K562 (cell line): Measurements from ENCODE around the gene SLC35F5. TPM values are rescaled to one million over a fixed set of nuclear protein-coding genes. Genes with fewer than 3 reads are reported as not detected.

Experiments used
- ATAC-seq: fragments of 200-7000 bp; cut with Tn5 transposase; 3 replicates; pipeline ENCODE4 v1.9.1; 2020; ENCODE audit warnings: moderate library complexity
- BruUV-seq: library from RNA; stranded (reverse); fragments of 400-500 nt; replicated peaks from 2 replicates; lab custom pipeline; 2021; lab: Mats Ljungman, UMichigan
- CTCF ChIA-PET: fragments of 300-600 bp; formaldehyde crosslinking; extraction: SDS; loops from one replicate; lab custom pipeline; 2021; ENCODE audit warnings: low intra/inter-chr PET ratio; lab: Yijun Ruan, JAX
- POLR2A ChIA-PET: fragments of 300-600, 350-650 bp; sonication (Branson Sonifier 250); formaldehyde crosslinking; extraction: SDS; loops from one replicate; lab custom pipeline; 2021; ENCODE audit warnings: antibody characterized with exemption, inconsistent platforms; lab: Yijun Ruan, JAX
- DNase-seq, 4 experiments: peaks; one replicate each; pipeline versions ENCODE4 v3.0.0 to v3.0.0-alpha.2; 2011 to 2018; ENCODE audit warnings: low spot score in 3 of 4, mixed read lengths in 3 of 4; ENCODE audit errors: extremely low read depth in 1 of 4
- FAIRE-seq: peaks from 2 replicates; lab custom pipeline; 2011; peaks lifted over from hg19 to GRCh38; lab: Jason Lieb, UNC
- H2AFZ ChIP-seq: 2 replicates; pipeline ENCODE4 v1.6.0; 2011; ENCODE audit warnings: low read depth, low read length, control low read depth, inconsistent platforms
- H3K27ac ChIP-seq: fragments of 200-600 bp; 3 replicates; pipeline ENCODE4 v1.8.0; 2011; ENCODE audit warnings: low read depth, mild to moderate bottlenecking, control low read depth, inconsistent platforms, low read length, moderate library complexity, mixed read lengths; ENCODE audit errors: extremely low read depth
- H3K27me3 ChIP-seq, 2 experiments: fragments of 300-600 bp in 1 of 2; 2 replicates in 1 of 2; 3 replicates in 1 of 2; pipeline versions ENCODE4 v1.6.0 to v1.8.0; 2011; ENCODE audit warnings: inconsistent platforms in 2 of 2, low read length in 2 of 2, mild to moderate bottlenecking in 1 of 2, mixed read lengths in 1 of 2, moderate library complexity in 1 of 2; ENCODE audit not compliant: control insufficient read depth in 2 of 2, insufficient read depth in 2 of 2
- H3K36me3 ChIP-seq: fragments of 300-600 bp; 3 replicates; pipeline ENCODE4 v1.8.0; 2011; ENCODE audit warnings: mild to moderate bottlenecking, low read length, inconsistent platforms; ENCODE audit not compliant: control insufficient read depth, insufficient read depth
- H3K4me1 ChIP-seq, 2 experiments: fragments of 200-600 bp in 1 of 2; replicated peaks in 1 of 2; 2 replicates in 1 of 2; 3 replicates in 1 of 2; pipeline versions ENCODE4 v1.5.1 to v1.8.0; 2011; ENCODE audit warnings: inconsistent platforms in 2 of 2, low read length in 2 of 2, mild to moderate bottlenecking in 1 of 2, mixed read lengths in 1 of 2, moderate library complexity in 1 of 2; ENCODE audit not compliant: control insufficient read depth in 2 of 2, insufficient read depth in 2 of 2
- H3K4me2 ChIP-seq: 2 replicates; pipeline ENCODE4 v1.6.1; 2011; ENCODE audit warnings: low read length, control low read depth, inconsistent platforms, mixed read lengths; ENCODE audit not compliant: insufficient read depth
- H3K4me3 ChIP-seq: fragments of 200-600 bp; sonication (generic), shearing (Covaris generic); 2 replicates; pipeline ENCODE4 v1.5.1; 2016; ENCODE audit warnings: control low read depth, inconsistent platforms
- H3K79me2 ChIP-seq: fragments of 200-600 bp; 3 replicates; pipeline ENCODE4 v1.8.0; 2011; ENCODE audit warnings: low read length, inconsistent platforms; ENCODE audit not compliant: control insufficient read depth, insufficient read depth
- H3K9ac ChIP-seq, 2 experiments: 2 replicates each; pipeline versions ENCODE4 v1.6.0 to v1.6.1; 2011; ENCODE audit warnings: low read depth in 2 of 2, low read length in 2 of 2, control low read depth in 1 of 2, inconsistent platforms in 1 of 2, mild to moderate bottlenecking in 1 of 2, mixed read lengths in 1 of 2; ENCODE audit not compliant: insufficient read depth in 1 of 2
- H3K9me1 ChIP-seq: one replicate; pipeline ENCODE4 v1.6.0; 2011; ENCODE audit warnings: inconsistent platforms, mild to moderate bottlenecking, low read length, moderate library complexity; ENCODE audit not compliant: control insufficient read depth, insufficient read depth
- H3K9me3 ChIP-seq: replicated peaks from 2 replicates; pipeline ENCODE4 v1.5.1; 2011; ENCODE audit warnings: low read depth, low read length, inconsistent platforms; ENCODE audit not compliant: control insufficient read depth, insufficient read depth
- H4K20me1 ChIP-seq: replicated peaks from 2 replicates; pipeline ENCODE4 v1.6.1; 2011; ENCODE audit warnings: low read length, inconsistent platforms, mixed read lengths; ENCODE audit not compliant: control insufficient read depth, insufficient read depth
- BCL6 ChIP-seq: fragments of 250-450 bp; sonication (Bioruptor Pico); IDR thresholded peaks from 2 replicates; pipeline ENCODE4 v1.4.0; 2020
- BDP1 ChIP-seq: IDR thresholded peaks from 3 replicates; pipeline ENCODE4 v1.6.1; 2011; ENCODE audit not compliant: insufficient read length, insufficient read depth
- CBFA2T2 ChIP-seq: fragments of 450-650 bp; conservative IDR thresholded peaks from 2 replicates; pipeline ENCODE4 v1.6.1; 2017; ENCODE audit warnings: mild to moderate bottlenecking
- CREB5 ChIP-seq: fragments of 250-450 bp; sonication (Bioruptor Pico); IDR thresholded peaks from 2 replicates; pipeline ENCODE4 v1.5.0; 2020; ENCODE audit warnings: mild to moderate bottlenecking
- KDM2B ChIP-seq: fragments of 250-450 bp; sonication (Bioruptor Pico); IDR thresholded peaks from 2 replicates; pipeline ENCODE4 v1.8.0; 2021; ENCODE audit warnings: mild to moderate bottlenecking, moderate library complexity
- NELFE ChIP-seq: IDR thresholded peaks from 2 replicates; pipeline ENCODE4 v1.6.1; 2011; ENCODE audit warnings: mild to moderate bottlenecking; ENCODE audit not compliant: insufficient read depth, insufficient read length
- PPARD ChIP-seq: fragments of 250-450 bp; sonication (Bioruptor Pico); IDR thresholded peaks from 2 replicates; pipeline ENCODE4 v1.8.0; 2022; ENCODE audit warnings: inconsistent platforms, mild to moderate bottlenecking, moderate library complexity
- RHOXF2B ChIP-seq: fragments of 250-450 bp; sonication (Bioruptor Pico); conservative IDR thresholded peaks from 2 replicates; pipeline ENCODE4 v1.5.1; 2021
- SIRT6 ChIP-seq: IDR thresholded peaks from one replicate; pipeline ENCODE4 v1.6.1; 2012; ENCODE audit warnings: low read depth, mild to moderate bottlenecking, control low read depth, inconsistent platforms, low read length, moderate library complexity
- TAL1 ChIP-seq: fragments of 450-650 bp; IDR thresholded peaks from 2 replicates; pipeline ENCODE4 v1.6.1; 2016; ENCODE audit warnings: mild to moderate bottlenecking
- TCF7 ChIP-seq: sonication (generic); IDR thresholded peaks from 2 replicates; pipeline ENCODE4 v1.6.1; 2016; ENCODE audit warnings: antibody characterized with exemption, borderline replicate concordance
- ZNF347 ChIP-seq: fragments of 450-650 bp; formaldehyde crosslinking; IDR thresholded peaks from 2 replicates; pipeline ENCODE4 v1.4.0; 2020; ENCODE audit warnings: low read depth, mild to moderate bottlenecking, moderate library complexity
- ZNF609 ChIP-seq: sonication (generic); formaldehyde crosslinking; IDR thresholded peaks from 2 replicates; pipeline ENCODE4 v1.8.1; 2023; ENCODE audit warnings: missing genetic modification reagents, mild to moderate bottlenecking, borderline replicate concordance
- WGBS: fragments of 100-300 bp; shearing (Covaris generic); methylation state at CpG from one replicate; pipeline ENCODE4 v1.1.6; 2016; ENCODE audit warnings: low coverage, mixed read lengths; ENCODE audit not compliant: insufficient coverage; ENCODE audit errors: missing lambda C conversion rate; 5-methylcytosine and 5-hydroxymethylcytosine counted together
- in situ Hi-C: fragments of 300-500 bp; cut with MboI; formaldehyde crosslinking; loops from 4 replicates; pipeline ENCODE4 v1.15.0; 2018; ENCODE audit warnings: inconsistent platforms, mixed read lengths
- intact Hi-C: fragments of 100-400 bp; cut with micrococcal nuclease; formaldehyde crosslinking; loops from 2 replicates; pipeline ENCODE4 v1.14.2; 2022
- polyA plus RNA-seq, 8 experiments: library from polyadenylated mRNA; depleted of rRNA in 4 of 8; stranded (reverse) in 5 of 8; unstranded in 3 of 8; fragments of >200 nt; fragmentation: Nextera tagmentation in 2 of 8; fragmentation: Illumina TruSeq in 1 of 8; extraction: Ambion mirVana in 2 of 8; extraction: Trizol in 1 of 8; gene quantifications; 2 replicates each; pipeline versions ENCODE4 v1.2.1 to v1.2.3, GENCODE V29; 2011 to 2014; ENCODE audit warnings: inconsistent platforms in 1 of 8, missing spikeins in 1 of 8
- total RNA-seq, 7 experiments: library from RNA; depleted of rRNA in 6 of 7; stranded (reverse); fragments of >200 nt in 6 of 7; fragmentation: Illumina TruSeq in 2 of 7; extraction: Trizol in 2 of 7; gene quantifications; 2 replicates each; pipeline versions ENCODE4 v1.2.1 to v1.2.3, GENCODE V29; 2011 to 2021; ENCODE audit warnings: low replicate concordance in 1 of 7

Gene SLC35F5
- total and polyA plus RNA-seq, 9 of the 15 experiments (the other 6 are each of a cell fraction or from before 2014, with no cell fraction given), result 4.9 to 50.7 (median 30.5) TPM

GRCh38 chr2:113777371-113777770 is 20.9 kb upstream of the SLC35F5 start:
- no peak for FAIRE-seq
- intact Hi-C loops (no loop called here), in situ Hi-C loops (no loop called here)
- Histone ChIP-seq H3K27me3 (peaks cover 6 to 7% of the 10 kb centered on the region in 2 experiments; a peak in 2 of 5 replicates), H3K27ac (no peak overlapping the region), H3K36me3 (no peaks in the 10 kb centered on the region), H2AFZ (no peak overlapping the region), H3K9me1 (no peaks in the 10 kb centered on the region), H3K9ac (no peak overlapping the region), H3K4me1 (no peaks in the 10 kb centered on the region), H4K20me1 (no peaks in the 10 kb centered on the region), H3K4me2 (no peak overlapping the region), H3K9me3 (no peaks in the 10 kb centered on the region), H3K79me2 (no peaks in the 10 kb centered on the region), H3K4me3 (no peak overlapping the region)
- WGBS, result 25% methylated on average over 3 of the region's 3 CpGs
- no peak for DNase-seq
- no TSS peak for BruUV-seq
- ATAC-seq, result no peak
- CTCF ChIA-PET, result no interaction called here
- POLR2A ChIA-PET, result interaction anchor here (0.7 kb wide), 1 partner anchor 793 kb away, joined by 4 read pairs; no protein-coding TSS in a partner anchor
- no peak for TF ChIP-seq BDP1
- no peak for TF ChIP-seq SIRT6
- TF ChIP-seq ZNF609 (CRISPR knock-in tag), result no peak
- TF ChIP-seq BCL6 (CRISPR knock-in tag), result no peak
- TF ChIP-seq KDM2B (CRISPR knock-in tag), result no peak
- no peak for TF ChIP-seq PPARD
- no peak for TF ChIP-seq ZNF347 (CRISPR knock-in tag)
- no peak for TF ChIP-seq TAL1
- TF ChIP-seq TCF7, result no peak
- no peak for TF ChIP-seq CBFA2T2
- no peak for TF ChIP-seq NELFE
- no peak for TF ChIP-seq RHOXF2B
- TF ChIP-seq CREB5, result no peak
